Mesenteric fat pad (tissue), 1 donor: Measurements from ENCODE around the gene CHST11. TPM values are rescaled to one million over a fixed set of nuclear protein-coding genes. Genes with fewer than 3 reads are reported as not detected.
"Not testable (repeated sequence)": the region's sequence is repeated elsewhere in the genome, so short reads cannot be mapped to it uniquely, and the experiment has no call there.

Experiments used
- DNase-seq: peaks from one replicate; pipeline ENCODE4 v3.0.0-alpha.2; 2020; ENCODE audit warnings: low spot score
- microRNA-seq: library from miRNA; unstranded; fragments of <30 nt; microRNA quantifications from one replicate; pipeline ENCODE4 v1.2.0, GENCODE V29; 2020; ENCODE audit warnings: borderline number of aligned reads
- total RNA-seq: library from RNA; stranded (reverse); fragmentation: NEBNext Ultra II Directional; extraction: Animal tissue kit (Norgen Biotek cat#: 25700); gene quantifications from one replicate; pipeline ENCODE4 v1.2.1, GENCODE V29; 2021
- donor health status: DM: yes; HTN: yes; CAD: no.

CHST11 gene
- total RNA-seq, 1 donor from 2014 or later: 15.4 TPM

DNA sequence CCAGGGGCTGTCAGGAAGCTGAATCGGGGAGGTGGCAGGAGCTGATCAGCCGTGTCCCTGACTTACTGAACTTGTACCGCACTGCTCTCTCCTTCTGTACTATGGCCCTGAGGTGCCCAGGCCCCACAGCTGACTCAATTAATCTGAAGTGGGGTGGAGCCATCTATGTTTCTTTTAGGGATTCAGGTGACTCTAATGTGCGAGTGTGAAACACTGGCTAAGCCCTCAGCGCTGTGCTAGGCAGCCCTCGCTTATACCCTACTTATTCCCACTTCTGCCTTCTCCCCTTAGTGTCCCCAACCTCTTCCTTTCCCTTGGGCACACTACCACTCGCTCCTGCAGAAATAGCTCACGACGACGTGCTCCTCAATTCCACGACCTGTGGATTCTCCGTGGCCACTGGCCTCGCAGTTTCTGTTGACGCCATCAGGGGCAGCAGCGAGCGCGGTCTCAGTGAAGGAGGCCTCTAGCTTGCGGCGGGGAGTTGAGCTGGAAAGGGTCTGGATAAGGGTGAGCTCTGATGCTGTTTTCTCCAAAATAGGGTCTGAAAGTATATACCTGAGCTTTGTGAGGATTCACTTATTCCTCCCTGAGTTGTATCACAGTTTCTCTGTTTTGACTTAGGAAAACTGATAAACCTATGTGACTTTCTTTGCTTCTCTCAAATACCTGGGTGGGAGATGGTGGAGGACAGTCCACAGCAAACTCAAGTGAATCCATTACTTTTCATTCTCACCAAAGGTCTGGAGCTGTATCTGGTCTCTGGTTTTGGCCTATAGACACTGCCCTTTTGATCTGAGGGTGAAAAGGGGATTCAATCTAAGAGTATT, 333.8 kb downstream of the CHST11 start:
- DNase-seq: no peak

DNA sequence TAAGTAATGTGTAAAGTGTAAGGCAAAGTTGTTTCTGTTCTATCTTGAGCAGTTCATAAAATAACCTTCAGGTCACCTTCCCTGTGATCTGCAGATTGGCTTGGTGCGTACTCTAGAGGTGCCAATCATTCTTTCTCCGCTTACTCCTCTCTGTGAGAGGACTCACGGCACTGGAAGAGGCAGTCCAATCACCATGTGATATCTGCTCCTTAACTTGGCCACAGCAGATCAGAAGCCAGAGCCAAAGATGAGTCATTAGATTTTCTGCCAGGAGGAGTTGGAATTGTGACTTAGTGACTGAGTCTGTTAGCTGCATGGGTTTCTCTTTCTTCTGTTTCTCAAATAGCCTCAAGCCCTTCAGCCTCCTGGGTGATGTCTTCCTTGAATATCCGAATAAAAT, 335.8 kb downstream of the CHST11 start:
- DNase-seq: no peak

DNA sequence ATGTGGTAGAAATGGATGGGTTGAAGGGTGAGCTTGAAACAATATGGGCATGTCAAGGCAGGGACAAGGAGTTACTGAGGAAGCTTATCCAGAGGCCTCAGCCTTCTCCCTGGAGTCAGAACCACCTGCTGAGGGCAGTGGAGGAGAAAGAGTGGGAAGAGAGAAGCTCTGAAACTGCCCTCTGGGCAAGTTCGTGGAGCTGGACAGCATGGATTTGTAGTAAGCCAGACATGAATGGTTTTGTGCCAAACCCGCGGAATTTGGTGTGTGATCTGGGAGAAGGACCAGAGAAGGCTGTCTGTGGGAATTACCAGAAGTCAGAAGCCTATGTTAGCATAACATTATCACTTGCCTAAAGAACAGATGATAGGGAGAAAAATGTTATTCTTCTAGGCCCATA, 336.5 kb downstream of the CHST11 start:
- DNase-seq: no peak

DNA sequence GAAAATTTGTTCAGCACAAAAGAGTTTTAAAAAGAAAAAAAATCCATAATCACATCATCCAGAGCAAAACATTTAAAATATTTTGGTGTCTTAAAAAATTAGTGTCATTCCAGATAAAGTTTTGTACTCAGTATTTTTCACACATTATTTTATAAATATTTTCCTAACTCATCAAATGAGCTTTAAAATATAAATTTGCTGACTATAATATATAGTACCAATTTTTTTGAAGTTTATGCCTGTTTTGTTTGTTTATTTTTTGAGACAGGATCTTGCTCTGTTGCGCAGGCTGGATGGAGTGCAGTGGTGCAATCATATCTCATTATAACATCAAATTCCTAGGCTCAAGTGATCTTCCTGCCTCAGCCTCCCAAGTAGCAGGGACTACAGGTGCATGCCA, 337.2 kb downstream of the CHST11 start:
- DNase-seq: no peak

DNA sequence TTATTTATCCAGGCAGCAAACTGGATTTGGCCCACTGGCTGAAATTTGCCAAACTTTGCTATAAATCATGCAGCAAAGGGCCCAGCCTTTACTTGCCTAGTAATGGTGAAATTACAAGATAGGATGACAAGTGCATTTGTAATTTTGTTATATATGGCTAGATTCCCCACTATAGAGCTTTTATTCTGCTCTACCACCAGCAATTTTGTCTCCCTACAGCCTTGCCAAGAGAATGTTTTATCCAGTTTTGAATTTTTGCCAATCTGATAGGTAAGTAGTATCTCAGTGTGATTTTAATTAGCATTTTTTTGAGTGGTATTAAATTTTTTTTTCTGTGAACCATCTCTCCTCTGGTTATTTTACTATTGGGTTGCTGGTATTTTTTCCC, 339.7 kb downstream of the CHST11 start:
- DNase-seq: no peak

DNA sequence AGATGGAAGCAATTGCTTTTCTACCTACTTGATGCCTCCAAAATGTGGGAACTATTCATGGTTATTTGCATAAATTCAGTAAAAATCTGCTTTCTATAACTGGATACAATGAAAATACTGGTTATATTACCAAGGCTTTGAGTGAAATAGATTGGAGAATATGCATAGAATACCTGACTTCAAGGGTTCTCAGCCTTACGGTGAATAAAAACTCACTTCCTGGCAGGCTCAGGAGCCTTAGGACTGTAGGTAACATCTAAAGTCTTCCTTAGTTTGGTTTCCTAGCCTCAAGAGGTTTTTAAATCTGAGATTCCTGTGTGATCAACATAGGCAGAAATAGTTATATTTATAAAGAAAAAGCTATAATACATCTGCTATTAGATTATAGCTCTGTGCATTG, 342.7 kb downstream of the CHST11 start:
- no peak for DNase-seq

DNA sequence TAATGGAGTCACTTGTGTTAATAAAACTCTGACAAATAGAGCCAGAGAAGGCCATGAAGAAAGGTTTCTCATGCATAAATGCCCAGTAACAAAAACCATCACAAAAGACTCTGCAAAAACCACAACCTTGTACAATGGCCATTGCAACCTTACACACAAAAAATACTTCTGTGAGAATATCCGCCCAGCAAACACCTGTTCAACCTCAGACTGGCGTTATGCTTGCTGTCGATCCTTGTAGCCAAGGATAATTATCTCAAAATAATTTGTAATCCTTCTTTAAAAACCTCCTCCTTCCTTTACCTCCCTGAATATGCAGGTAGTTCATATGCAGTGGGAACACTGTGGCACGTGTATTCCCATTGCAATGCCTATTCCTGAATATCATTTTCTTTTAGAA, 344.3 kb downstream of the CHST11 start:
- DNase-seq: no peak

DNA sequence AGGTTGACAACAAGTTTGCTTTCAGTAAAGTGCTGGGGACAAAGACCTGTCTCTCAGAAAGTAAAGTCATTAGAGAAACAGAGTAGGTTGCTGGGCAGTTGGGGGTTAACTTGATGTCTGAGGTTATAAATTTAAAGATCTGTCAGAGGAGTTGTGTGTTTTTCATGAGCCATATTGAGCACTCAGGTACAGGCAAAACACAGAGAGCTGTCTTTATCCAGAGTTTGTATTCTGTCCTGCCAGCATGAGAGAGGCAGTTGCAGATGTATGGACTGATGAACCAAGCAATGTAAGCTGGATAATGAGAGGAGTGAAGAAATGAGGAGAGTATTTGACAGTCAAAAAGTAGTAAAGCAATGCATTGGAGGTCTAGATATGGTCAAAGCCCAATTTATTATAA, 344.7 kb downstream of the CHST11 start:
- DNase-seq: no peak

DNA sequence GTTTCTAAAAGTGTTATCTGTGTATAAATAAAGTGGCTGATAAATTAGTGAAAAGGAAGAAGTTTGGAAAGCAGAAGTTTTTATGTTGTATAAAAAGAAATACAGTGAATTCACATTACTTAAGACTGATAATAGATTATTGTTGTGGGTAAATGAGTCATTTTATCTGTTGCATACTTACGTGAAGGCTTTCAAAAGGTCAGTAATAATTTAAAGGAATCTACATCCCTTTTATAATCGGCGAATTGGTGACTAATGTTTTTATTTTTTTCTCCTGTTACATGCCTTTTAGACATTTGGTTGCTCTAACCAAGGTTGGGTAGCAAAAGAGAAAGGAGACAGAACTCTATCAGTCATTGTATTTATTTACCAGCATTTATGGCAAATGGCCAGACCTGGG, 345.5 kb downstream of the CHST11 start:
- DNase-seq: no peak

DNA sequence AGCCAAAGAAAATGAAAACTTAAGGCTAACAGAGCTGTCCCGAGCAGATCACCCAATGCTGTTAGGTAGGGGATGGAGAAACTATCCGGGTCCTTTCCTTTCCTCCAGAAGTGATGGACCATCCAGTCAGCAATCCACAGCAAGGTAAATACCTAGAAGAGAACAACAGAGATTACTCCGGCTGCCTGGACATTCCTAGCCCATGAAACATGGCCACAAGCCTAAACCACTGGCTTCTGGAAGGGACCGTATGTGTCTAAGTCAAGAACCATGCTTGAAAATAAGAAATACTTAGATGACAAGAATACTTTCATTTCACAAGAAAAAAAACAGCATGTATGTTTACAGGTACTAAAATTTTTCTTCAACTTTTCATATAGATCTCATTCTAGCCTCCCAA, 348.4 kb downstream of the CHST11 start:
- no peak for DNase-seq

DNA sequence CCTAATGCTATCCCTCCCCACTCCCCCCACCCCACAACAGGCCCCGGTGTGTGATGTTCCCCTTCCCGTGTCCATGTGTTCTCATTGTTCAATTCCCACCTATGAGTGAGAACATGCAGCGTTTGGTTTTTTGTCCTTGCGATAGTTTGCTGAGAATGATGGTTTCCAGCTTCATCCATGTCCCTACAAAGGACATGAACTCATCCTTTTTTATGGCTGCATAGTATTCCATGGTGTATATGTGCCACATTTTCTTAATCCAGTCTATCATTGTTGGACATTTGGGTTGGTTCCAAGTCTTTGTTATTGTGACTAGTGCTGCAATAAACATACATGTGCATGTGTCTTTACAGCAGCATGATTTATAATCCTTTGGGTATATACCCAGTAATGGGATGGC, 349.4 kb downstream of the CHST11 start:
- not testable (repeated sequence) for DNase-seq

DNA sequence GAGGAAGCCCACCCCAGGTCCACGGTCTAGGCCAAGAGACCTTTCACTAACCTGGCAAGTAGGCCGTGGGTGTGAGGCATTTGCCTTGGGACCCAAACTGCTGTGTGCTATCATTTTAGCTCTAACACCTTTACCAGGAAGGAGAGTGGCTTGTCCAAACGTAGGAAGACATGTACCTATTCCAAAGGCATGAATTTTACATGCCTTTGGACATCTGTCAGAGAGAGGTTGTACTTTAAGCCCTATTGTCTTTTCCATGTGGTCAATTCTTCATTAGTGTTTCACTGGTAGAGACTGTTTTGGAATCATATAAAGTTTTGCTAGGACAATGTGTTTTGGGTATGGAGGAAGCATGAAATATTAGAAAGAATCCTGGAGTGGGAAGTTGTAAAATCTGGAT, 352.5 kb downstream of the CHST11 start:
- no peak for DNase-seq

DNA sequence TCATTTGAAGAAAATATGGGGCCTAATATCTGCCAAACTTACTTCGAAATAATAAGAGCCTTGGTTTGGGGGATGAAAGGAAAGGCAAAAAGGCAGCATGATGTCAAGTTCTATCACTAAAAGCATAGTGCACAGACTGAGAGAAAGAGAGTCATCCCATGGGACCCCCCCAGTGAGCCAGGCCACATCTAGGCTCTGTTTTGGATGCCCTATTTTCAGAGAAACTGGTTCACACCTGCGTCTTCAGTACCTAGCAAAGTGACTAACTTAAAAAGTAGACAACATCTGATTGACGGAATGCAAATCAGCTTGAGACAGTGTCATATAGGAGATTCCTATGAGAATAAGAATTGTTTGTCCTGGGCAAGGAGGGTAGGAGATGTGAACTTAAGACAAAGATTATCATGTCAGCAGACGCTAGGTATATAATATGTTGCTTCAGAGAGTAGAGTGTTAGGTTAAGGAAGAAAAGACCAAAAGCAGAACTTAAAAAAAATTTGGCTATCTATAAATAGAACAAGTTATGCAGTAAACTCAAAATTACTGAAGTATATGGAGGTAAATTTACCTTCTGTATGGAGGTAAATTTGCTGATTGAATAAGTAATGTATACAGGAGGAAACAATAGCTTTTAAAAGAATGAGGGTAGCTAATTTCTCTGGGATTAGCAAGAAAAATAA, 353.1 kb downstream of the CHST11 start:
- DNase-seq: no peak

Small RNAs within 50 kb of the gene (microRNA-seq; reads per million reads assigned to microRNA genes)
- gene MIR3922: not detected

Other genes starting within 250 kb of the CHST11 start
- gene TXNRD1, start 241.2 kb upstream of the CHST11 start, total RNA-seq: 166 TPM
- gene EID3, start 153.2 kb upstream of the CHST11 start, total RNA-seq: 8.2 TPM